ENCODE measurements around the gene KIF2C.

- TF ChIP-seq CTCF (IDR thresholded peaks at IDR 0.05) = no peak
- TF ChIP-seq POLR2A (IDR thresholded peaks at IDR 0.05) = no peak
Measured at GRCh38 chr1:44812822-44813543, 73.3 kb downstream of the KIF2C start.
